MCF 10A (cell line): Measurements from ENCODE around the gene SLC5A11. TPM values are rescaled to one million over a fixed set of nuclear protein-coding genes. Genes with fewer than 3 reads are reported as not detected.

Experiments used
- BruUV-seq: library from RNA; stranded (reverse); fragments of 400-500 nt; replicated peaks from 2 replicates; lab custom pipeline; 2021; lab: Mats Ljungman, UMichigan
- CTCF ChIA-PET: fragments of 300-600 bp; sonication (Branson Sonifier 250); formaldehyde crosslinking; extraction: SDS; loops from one replicate; lab custom pipeline; 2021; ENCODE audit warnings: antibody characterized with exemption, inconsistent platforms; lab: Yijun Ruan, JAX
- POLR2A ChIA-PET: fragments of 300-600, 350-650 bp; sonication (Branson Sonifier 250); formaldehyde crosslinking; extraction: SDS; loops from one replicate; lab custom pipeline; 2020; ENCODE audit warnings: antibody characterized with exemption, inconsistent platforms; lab: Yijun Ruan, JAX
- DNase-seq: peaks from one replicate; pipeline ENCODE4 v3.0.0-alpha.2; 2018; ENCODE audit not compliant: unreplicated experiment
- H3K27ac Mint-ChIP-seq: one replicate; pipeline ENCODE4 v1.8.0; 2022; ENCODE audit warnings: mild to moderate bottlenecking, low read depth, mixed read lengths; ENCODE audit not compliant: unreplicated experiment
- H3K27me3 Mint-ChIP-seq: one replicate; pipeline ENCODE4 v1.8.0; 2022; ENCODE audit warnings: mixed read lengths; ENCODE audit not compliant: insufficient read depth, unreplicated experiment
- H3K36me3 Mint-ChIP-seq: one replicate; pipeline ENCODE4 v1.8.0; 2022; ENCODE audit warnings: mild to moderate bottlenecking, moderate library complexity, mixed read lengths; ENCODE audit not compliant: insufficient read depth, unreplicated experiment
- H3K4me1 Mint-ChIP-seq: one replicate; pipeline ENCODE4 v1.8.0; 2022; ENCODE audit warnings: mixed read lengths; ENCODE audit not compliant: insufficient read depth, unreplicated experiment
- H3K4me3 Mint-ChIP-seq: one replicate; pipeline ENCODE4 v1.8.0; 2022; ENCODE audit warnings: mild to moderate bottlenecking, moderate library complexity, mixed read lengths; ENCODE audit not compliant: unreplicated experiment
- H3K9me3 Mint-ChIP-seq: one replicate; pipeline ENCODE4 v1.8.0; 2022; ENCODE audit warnings: mixed read lengths; ENCODE audit not compliant: unreplicated experiment
- intact Hi-C: fragments of 100-400 bp; cut with micrococcal nuclease; formaldehyde crosslinking; loops from 2 replicates; pipeline ENCODE4 v1.14.1; 2022
- total RNA-seq: library from RNA; stranded (reverse); gene quantifications from 2 replicates; pipeline ENCODE4 v1.2.3, GENCODE V29; 2022
- TF ChIP-seq, protein P1 (sequence below): fragments of 200-600 bp; IDR thresholded peaks from one replicate; pipeline ENCODE4 v1.8.0; 2022; ENCODE audit warnings: antibody characterized with exemption, mild to moderate bottlenecking; ENCODE audit not compliant: unreplicated experiment

The SLC5A11 gene
- total RNA-seq, 1 experiment from 2014 or later = not detected

DNA sequence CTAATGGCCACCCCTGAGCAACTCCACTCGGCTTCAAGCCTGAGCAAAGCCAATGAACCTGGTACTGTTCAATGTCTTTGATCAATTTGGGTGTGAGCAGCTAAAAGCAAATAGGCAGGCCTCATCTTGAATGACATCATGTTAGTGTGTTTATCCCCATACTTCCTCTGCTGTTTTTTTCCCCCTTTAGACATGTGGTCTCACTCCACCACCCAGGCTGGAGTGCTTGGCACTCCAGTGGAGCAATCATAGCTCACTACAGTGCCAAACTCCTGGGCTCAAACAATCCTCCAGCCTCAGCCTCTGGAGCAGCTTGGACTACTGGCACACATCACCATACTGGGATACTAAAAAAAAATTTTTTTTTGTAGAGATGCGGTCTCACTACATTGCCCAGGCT is 94.0 kb downstream of the SLC5A11 start:
- no peaks in the 10 kb centered on the region for H3K4me1 Mint-ChIP-seq

DNA sequence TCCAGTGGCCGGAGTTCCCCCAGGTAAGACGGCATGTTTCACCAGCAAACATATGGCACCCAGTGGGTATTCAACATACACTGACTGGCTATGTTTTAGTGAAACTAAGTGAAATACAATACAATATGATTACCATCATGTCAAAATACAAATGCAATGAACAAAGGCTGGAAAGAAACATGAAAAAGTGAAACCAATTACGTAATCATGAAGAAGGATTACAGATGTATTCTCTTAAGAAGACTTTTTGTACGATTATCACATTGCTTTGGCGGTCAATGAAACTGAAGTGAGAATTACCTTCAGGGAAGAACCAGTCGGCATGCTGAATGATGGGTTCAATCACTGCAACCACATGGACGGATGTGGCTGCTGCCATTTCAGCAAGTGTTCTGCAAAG is 97.7 kb downstream of the SLC5A11 start:
- ChIA-PET CTCF (interaction anchor here (0.6 to 0.7 kb wide), 2 partner anchors 73 to 427 kb away, joined by 3 to 4 read pairs; no protein-coding TSS in a partner anchor), POLR2A (no interaction called here)
- no peak overlapping the region for H3K27ac Mint-ChIP-seq
- H3K9me3 Mint-ChIP-seq = no peaks in the 10 kb centered on the region
- H3K36me3 Mint-ChIP-seq = peaks cover 67% of the 10 kb centered on the region
- BruUV-seq = no TSS peak
- H3K27me3 Mint-ChIP-seq = no peaks in the 10 kb centered on the region
- H3K4me3 Mint-ChIP-seq = no peak overlapping the region
- DNase-seq = no peak
- H3K4me1 Mint-ChIP-seq = no peaks in the 10 kb centered on the region
- intact Hi-C loops = no loop called here
- TF ChIP-seq, protein P1, sequence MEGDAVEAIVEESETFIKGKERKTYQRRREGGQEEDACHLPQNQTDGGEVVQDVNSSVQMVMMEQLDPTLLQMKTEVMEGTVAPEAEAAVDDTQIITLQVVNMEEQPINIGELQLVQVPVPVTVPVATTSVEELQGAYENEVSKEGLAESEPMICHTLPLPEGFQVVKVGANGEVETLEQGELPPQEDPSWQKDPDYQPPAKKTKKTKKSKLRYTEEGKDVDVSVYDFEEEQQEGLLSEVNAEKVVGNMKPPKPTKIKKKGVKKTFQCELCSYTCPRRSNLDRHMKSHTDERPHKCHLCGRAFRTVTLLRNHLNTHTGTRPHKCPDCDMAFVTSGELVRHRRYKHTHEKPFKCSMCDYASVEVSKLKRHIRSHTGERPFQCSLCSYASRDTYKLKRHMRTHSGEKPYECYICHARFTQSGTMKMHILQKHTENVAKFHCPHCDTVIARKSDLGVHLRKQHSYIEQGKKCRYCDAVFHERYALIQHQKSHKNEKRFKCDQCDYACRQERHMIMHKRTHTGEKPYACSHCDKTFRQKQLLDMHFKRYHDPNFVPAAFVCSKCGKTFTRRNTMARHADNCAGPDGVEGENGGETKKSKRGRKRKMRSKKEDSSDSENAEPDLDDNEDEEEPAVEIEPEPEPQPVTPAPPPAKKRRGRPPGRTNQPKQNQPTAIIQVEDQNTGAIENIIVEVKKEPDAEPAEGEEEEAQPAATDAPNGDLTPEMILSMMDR = no peak

More for the DNA sequence above, 94.0 kb downstream of the SLC5A11 start:
- no peak overlapping the region for H3K4me3 Mint-ChIP-seq
- ChIA-PET POLR2A (interaction anchor here (1.3 kb wide), 1 partner anchor 11 kb away, joined by 3 read pairs; no protein-coding TSS in a partner anchor), CTCF (interaction anchor here (0.5 to 0.9 kb wide), 2 partner anchors 34 to 60 kb away, joined by 3 to 6 read pairs; no protein-coding TSS in a partner anchor)
- H3K27me3 Mint-ChIP-seq = no peaks in the 10 kb centered on the region
- BruUV-seq = no TSS peak
- intact Hi-C loops = no loop called here
- TF ChIP-seq, protein P1 = no peak
- no peak overlapping the region for H3K27ac Mint-ChIP-seq
- H3K36me3 Mint-ChIP-seq = peaks cover 56% of the 10 kb centered on the region
- H3K9me3 Mint-ChIP-seq = no peaks in the 10 kb centered on the region
- DNase-seq = no peak

DNA sequence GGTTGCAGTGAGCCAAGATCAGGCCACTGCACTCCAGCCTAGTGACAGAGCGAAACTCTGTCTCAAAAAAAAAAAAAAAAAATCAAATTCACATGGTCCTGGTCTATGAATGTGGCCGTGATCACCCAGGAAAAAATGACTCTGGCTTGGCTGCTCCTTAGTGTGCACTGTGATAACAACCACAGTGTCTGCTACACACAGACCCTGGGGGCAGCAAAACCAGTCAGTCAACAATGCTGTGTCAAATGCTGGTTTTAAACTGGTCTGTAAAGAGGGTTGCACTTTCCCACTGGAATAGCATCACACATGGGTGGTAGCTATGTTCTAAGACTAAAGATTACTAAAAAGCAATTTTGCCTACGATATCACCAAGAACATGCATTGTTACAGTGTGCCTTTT is 98.4 kb downstream of the SLC5A11 start:
- Mint-ChIP-seq H3K4me1 (no peaks in the 10 kb centered on the region), H3K36me3 (peaks cover 66% of the 10 kb centered on the region), H3K4me3 (no peak overlapping the region), H3K9me3 (no peaks in the 10 kb centered on the region), H3K27ac (no peak overlapping the region), H3K27me3 (no peaks in the 10 kb centered on the region)
- TF ChIP-seq, protein P1 = no peak
- BruUV-seq = no TSS peak
- intact Hi-C loops = no loop called here
- POLR2A ChIA-PET = no interaction called here
- no peak for DNase-seq
- CTCF ChIA-PET = interaction anchor here (0.6 to 0.7 kb wide), 2 partner anchors 38 to 428 kb away, joined by 4 to 5 read pairs; no protein-coding TSS in a partner anchor

DNA sequence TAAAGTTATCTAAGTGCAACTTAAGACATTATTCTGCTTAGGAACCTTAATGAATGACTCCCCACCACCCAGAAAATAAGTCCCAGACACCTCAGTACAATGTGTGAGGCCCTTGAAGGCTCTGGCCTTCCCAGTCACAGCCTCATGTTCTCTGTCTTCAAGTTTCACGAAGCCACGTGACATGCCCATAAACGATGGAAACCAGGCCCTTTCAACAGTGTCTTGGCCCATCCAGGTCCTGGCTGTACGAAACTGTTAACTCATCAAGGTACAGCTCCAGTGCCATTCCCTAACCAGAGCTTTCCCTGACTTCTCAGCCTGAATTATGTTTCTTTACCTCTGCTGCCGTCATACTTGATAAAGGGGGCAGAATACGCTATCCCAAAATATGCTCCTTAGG is 100.4 kb downstream of the SLC5A11 start:
- ChIA-PET CTCF (interaction anchor here (0.5 to 0.9 kb wide), 2 partner anchors 13 to 357 kb away, joined by 3 read pairs; no protein-coding TSS in a partner anchor), POLR2A (no interaction called here)
- no peaks in the 10 kb centered on the region for H3K27me3 Mint-ChIP-seq
- BruUV-seq = no TSS peak
- no peak for DNase-seq
- intact Hi-C loops = no loop called here
- no peak overlapping the region for H3K27ac Mint-ChIP-seq
- no peaks in the 10 kb centered on the region for H3K9me3 Mint-ChIP-seq
- H3K36me3 Mint-ChIP-seq = peaks cover 63% of the 10 kb centered on the region
- TF ChIP-seq, protein P1 = no peak
- H3K4me1 Mint-ChIP-seq = no peaks in the 10 kb centered on the region
- H3K4me3 Mint-ChIP-seq = no peak overlapping the region
